CD4-positive, alpha-beta T cell treated with Interleukin-1 beta for 1 hour (primary cell): ENCODE measurements around the gene SLC39A9.

ENCODE experiments used
- DNase-seq, 2 donors: peaks; one replicate each; pipeline ENCODE4 v3.0.0-alpha.2; 2020 to 2022

SLC39A9 gene

GRCh38 chr14:69505338-69506240 lies 107.1 kb downstream of the SLC39A9 start:
- DNase-seq = no peak

- DNase-seq = no peak
Observed at GRCh38 chr14:69506241-69506595, 107.7 kb downstream of the SLC39A9 start.
